ENCODE results near the gene GRM8.

GRM8 gene

GRCh38 chr7:127252377-127252713 is 396 bp downstream of the GRM8 start:
- Histone ChIP-seq H3K9me2 (ENCODE audit: low read depth, low read length) (no peaks in the 10 kb centered on the region), H3K4me1 (ENCODE audit: insufficient read depth, low read length, severe bottlenecking) (no peaks in the 10 kb centered on the region), H3K9ac (ENCODE audit: low read length) (no peak overlapping the region), H2AFZ (ENCODE audit: low read length) (no peak overlapping the region), H3K4me3 (ENCODE audit: low read depth, low read length, poor library complexity, severe bottlenecking) (no peak overlapping the region), H3K4me2 (ENCODE audit: low read length) (no peak overlapping the region), H3K9me3 (ENCODE audit: low read length) (no peaks in the 10 kb centered on the region), H3K27me3 (ENCODE audit: insufficient read depth, low read length) (peaks cover under 1% of the 10 kb centered on the region), H3K36me3 (ENCODE audit: insufficient read depth, low read length) (no peaks in the 10 kb centered on the region), H3K27ac (ENCODE audit: low read depth, low read length, poor library complexity, severe bottlenecking) (no peak overlapping the region), H4K20me1 (ENCODE audit: insufficient read depth, low read length) (no peaks in the 10 kb centered on the region), H3F3A (ENCODE audit: insufficient read depth, low read length) (no peaks in the 10 kb centered on the region), H3K79me2 (ENCODE audit: insufficient read depth, low read length) (no peaks in the 10 kb centered on the region)
- TF ChIP-seq EZH2 (IDR thresholded peaks at IDR 0.05; ENCODE audit: borderline replicate concordance, low read length) (no peak), CTCF (IDR thresholded peaks at IDR 0.05; ENCODE audit: low read length) (no peak)

GRCh38 chr7:127251465-127252376 is 1.0 kb downstream of the GRM8 start:
- no peaks in the 10 kb centered on the region for H3K9me2 ChIP-seq (ENCODE audit: low read depth, low read length)
- H3K27me3 ChIP-seq (ENCODE audit: insufficient read depth, low read length) = peaks cover 6% of the 10 kb centered on the region
- H3K27ac ChIP-seq (ENCODE audit: low read depth, low read length, poor library complexity, severe bottlenecking) = no peak overlapping the region
- H3F3A ChIP-seq (ENCODE audit: insufficient read depth, low read length) = no peaks in the 10 kb centered on the region
- no peak for TF ChIP-seq CTCF (IDR thresholded peaks at IDR 0.05; ENCODE audit: low read length)
- TF ChIP-seq EZH2 (IDR thresholded peaks at IDR 0.05; ENCODE audit: borderline replicate concordance, low read length) = no peak
- no peak overlapping the region for H2AFZ ChIP-seq (ENCODE audit: low read length)
- no peaks in the 10 kb centered on the region for H3K79me2 ChIP-seq (ENCODE audit: insufficient read depth, low read length)
- H3K36me3 ChIP-seq (ENCODE audit: insufficient read depth, low read length) = no peaks in the 10 kb centered on the region
- no peak overlapping the region for H3K9ac ChIP-seq (ENCODE audit: low read length)
- H3K4me3 ChIP-seq (ENCODE audit: low read depth, low read length, poor library complexity, severe bottlenecking) = no peak overlapping the region
- no peaks in the 10 kb centered on the region for H4K20me1 ChIP-seq (ENCODE audit: insufficient read depth, low read length)
- H3K4me2 ChIP-seq (ENCODE audit: low read length) = no peak overlapping the region
- H3K9me3 ChIP-seq (ENCODE audit: low read length) = no peaks in the 10 kb centered on the region
- H3K4me1 ChIP-seq (ENCODE audit: insufficient read depth, low read length, severe bottlenecking) = no peaks in the 10 kb centered on the region

GRCh38 chr7:127251036-127251464 is 1.7 kb downstream of the GRM8 start:
- Histone ChIP-seq H3K9me3 (ENCODE audit: low read length) (no peaks in the 10 kb centered on the region), H3K79me2 (ENCODE audit: insufficient read depth, low read length) (no peaks in the 10 kb centered on the region), H3K4me1 (ENCODE audit: insufficient read depth, low read length, severe bottlenecking) (no peaks in the 10 kb centered on the region), H3K36me3 (ENCODE audit: insufficient read depth, low read length) (no peaks in the 10 kb centered on the region), H3K9me2 (ENCODE audit: low read depth, low read length) (no peaks in the 10 kb centered on the region), H4K20me1 (ENCODE audit: insufficient read depth, low read length) (no peaks in the 10 kb centered on the region), H3K9ac (ENCODE audit: low read length) (no peak overlapping the region), H3K4me3 (ENCODE audit: low read depth, low read length, poor library complexity, severe bottlenecking) (no peak overlapping the region), H2AFZ (ENCODE audit: low read length) (no peak overlapping the region), H3F3A (ENCODE audit: insufficient read depth, low read length) (no peaks in the 10 kb centered on the region), H3K27me3 (ENCODE audit: insufficient read depth, low read length) (peaks cover 6% of the 10 kb centered on the region), H3K27ac (ENCODE audit: low read depth, low read length, poor library complexity, severe bottlenecking) (no peak overlapping the region), H3K4me2 (ENCODE audit: low read length) (no peak overlapping the region)
- no peak for TF ChIP-seq CTCF (IDR thresholded peaks at IDR 0.05; ENCODE audit: low read length)
- TF ChIP-seq EZH2 (IDR thresholded peaks at IDR 0.05; ENCODE audit: borderline replicate concordance, low read length) = no peak
